Measurements from ENCODE around the gene ISG15.
"Not testable (repeated sequence)": the region's sequence is repeated elsewhere in the genome, so short reads cannot be mapped to it uniquely, and the experiment has no call there.

Gene ISG15

GRCh38 chr1:994546-994945 lies 18.8 kb upstream of the ISG15 start:
- not testable (repeated sequence) for DNase-seq (ENCODE audit: low read depth in 3 of 3, low spot score in 1 of 3)

DNA sequence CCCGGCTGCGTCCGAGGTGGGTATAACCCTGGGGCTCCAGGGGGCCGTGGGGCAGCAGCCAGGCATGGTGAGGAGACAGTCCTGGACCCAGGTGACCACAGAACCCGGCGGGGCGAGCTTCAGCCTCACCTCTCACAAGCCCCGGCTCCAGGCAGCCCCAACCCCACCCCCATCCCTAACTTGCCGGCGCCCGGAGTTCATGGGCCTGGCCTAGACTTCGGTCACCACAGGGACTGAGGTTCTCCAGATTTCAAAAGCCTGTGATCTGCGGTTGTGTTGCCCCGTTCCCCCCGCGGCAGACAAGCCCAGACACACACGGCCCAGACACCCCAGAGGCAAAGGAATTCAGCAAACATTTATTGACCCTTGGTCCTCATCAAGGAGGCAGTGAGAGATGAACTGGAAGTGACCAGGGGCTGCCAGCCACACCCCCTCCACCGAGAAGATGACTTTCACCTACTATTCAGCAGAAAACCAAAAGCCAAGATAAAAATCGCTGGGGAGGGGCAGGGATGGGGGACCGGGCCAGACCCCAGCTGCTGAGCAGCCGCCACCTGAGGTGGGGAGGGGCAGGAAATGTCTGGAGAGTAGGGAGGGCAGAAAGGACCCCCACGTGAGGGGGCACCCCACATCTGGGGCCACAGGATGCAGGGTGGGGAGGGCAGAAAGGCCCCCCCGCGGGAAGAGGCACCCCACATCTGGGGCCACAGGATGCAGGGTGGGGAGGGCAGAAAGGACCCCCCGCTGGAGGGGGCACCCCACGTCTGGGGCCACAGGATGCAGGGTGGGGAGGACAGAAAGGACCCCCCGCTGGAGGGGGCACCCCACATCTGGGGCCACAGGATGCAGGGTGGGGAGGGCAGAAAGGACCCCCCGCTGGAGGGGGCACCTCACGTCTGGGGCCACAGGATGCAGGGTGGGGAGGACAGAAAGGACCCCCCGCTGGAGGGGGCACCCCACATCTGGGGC lies 17.3 kb upstream of the ISG15 start:
- DNase-seq (ENCODE audit: low read depth in 3 of 3, low spot score in 1 of 3) = no peak

- no peak for DNase-seq (ENCODE audit: low read depth in 3 of 3, low spot score in 1 of 3)
Measured at GRCh38 chr1:996851-997712, 16.2 kb upstream of the ISG15 start.

GRCh38 chr1:997713-997992 lies 15.6 kb upstream of the ISG15 start:
- DNase-seq (ENCODE audit: low read depth in 3 of 3, low spot score in 1 of 3) = no peak

GRCh38 chr1:997993-998744 lies 15.1 kb upstream of the ISG15 start:
- no peak for DNase-seq (ENCODE audit: low read depth in 3 of 3, low spot score in 1 of 3)

DNA sequence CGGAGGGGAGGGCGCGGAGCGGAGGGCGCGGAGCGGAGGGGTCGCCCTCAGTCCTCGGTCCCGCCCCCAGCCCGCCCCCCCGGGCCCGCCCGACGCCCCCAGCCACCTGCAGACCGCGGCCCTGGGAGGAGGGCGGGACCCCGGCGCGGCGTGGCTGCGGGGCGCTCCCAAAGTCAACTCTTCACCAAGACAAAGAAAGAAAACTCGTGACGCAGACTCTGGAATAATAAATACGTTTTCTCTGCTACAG lies 14.6 kb upstream of the ISG15 start:
- no peak for DNase-seq (ENCODE audit: low read depth in 3 of 3, low spot score in 1 of 3)

GRCh38 chr1:998995-999724 lies 14.1 kb upstream of the ISG15 start:
- no peak for DNase-seq (ENCODE audit: low read depth in 3 of 3, low spot score in 1 of 3)

DNA sequence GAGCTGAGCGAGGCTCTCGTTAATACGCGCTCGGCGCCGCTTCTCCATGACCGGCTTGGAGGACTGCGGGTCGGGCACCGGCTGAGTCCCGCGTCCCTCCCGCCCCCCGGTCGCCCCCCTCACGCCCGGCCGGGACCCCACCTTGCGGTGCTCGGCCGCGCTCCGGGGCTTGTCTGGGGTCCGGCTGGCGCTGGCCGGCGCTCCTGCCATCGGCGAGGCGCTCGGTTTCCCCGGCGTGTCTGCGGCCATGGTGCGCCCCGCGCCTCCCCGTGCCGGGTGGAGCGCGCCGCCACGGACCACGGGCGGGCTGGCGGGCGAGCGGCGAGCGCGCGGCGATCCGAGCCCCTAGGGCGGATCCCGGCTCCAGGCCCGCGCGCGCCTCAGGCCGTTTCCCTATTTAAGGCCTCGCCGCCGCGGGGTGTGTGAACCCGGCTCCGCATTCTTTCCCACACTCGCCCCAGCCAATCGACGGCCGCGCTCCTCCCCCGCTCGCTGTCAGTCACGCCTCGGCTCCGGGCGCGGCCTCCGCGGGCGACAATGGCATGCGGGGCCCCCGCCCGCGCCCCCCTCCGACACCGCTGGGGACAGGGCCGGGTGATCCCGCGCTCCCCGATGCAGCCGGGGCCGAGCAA lies 13.5 kb upstream of the ISG15 start, which contains the start of gene HES4:
HES4 (minus strand) TSS at position 373 of the 632 bp plus-strand sequence; CDS start at position 249, 124 bp downstream.
- DNase-seq (ENCODE audit: low read depth in 3 of 3, low spot score in 1 of 3) = peak in 1 of 3 donors; percentile 52

GRCh38 chr1:1000357-1001056 lies 12.8 kb upstream of the ISG15 start:
- DNase-seq (ENCODE audit: low read depth in 3 of 3, low spot score in 1 of 3) = peak in 1 of 3 donors; percentile 58

GRCh38 chr1:1001057-1001783 lies 12.1 kb upstream of the ISG15 start:
- DNase-seq (ENCODE audit: low read depth in 3 of 3, low spot score in 1 of 3) = no peak

DNA sequence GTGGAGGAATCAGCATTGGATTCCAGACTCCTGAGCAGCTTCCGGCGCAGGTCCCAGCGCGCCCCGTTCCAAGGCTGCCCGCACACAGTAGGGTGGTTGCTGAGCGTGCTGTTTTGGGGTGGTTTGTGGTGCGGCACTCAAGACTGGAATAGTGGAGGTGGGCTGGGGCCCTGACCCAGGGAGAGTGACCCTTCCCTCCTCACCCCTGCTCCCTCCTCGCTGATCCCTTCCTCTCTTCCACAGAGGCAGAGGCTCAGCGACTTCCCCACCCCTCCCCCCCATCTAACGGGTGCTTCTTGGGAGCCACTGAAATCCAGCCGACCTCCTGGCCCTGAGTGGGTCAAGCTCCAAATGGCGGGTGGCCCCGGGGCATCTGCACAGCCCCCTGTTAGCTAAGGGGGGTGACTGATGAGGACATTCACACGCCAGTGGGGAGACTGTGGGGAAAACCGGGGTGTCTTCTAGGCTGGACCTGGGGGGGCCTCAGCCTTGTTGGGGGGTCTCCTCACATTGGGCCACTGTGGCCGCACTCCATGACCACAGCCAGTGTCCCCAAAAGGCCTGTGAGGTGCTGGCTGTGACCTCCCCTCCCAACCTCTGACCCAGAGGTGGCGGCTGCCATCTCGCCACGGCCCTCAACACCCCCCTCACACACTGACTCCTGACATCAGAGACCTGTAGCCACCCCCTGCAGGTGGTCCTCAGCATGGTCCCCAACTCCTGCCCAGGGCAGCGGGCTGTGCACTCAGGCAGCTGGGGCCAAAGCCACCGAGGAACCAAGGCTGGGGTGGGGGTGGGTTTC lies 9.5 kb upstream of the ISG15 start:
- no peak for DNase-seq (ENCODE audit: low read depth in 3 of 3, low spot score in 1 of 3)

DNA sequence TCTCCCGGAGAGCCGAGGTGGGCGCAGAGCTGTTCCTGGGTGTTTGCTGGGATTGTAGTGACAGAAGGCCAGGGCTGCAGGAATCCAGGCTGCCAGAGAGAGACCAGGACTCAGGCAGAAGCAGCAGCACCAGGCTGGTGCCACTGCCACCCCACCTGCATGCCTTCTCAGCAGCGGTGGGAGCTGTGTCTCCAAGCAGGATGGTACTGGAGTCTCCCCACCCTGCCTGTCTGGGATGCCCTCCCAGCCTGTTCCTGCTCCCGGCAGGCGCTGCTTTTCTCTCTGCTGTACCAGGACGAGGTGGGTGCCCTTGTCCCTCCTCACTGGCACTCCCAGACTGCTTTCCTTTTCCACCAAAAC lies 8.9 kb upstream of the ISG15 start:
- no peak for DNase-seq (ENCODE audit: low read depth in 3 of 3, low spot score in 1 of 3)

- no peak for DNase-seq (ENCODE audit: low read depth in 3 of 3, low spot score in 1 of 3)
Measured at GRCh38 chr1:1004780-1005697, 8.3 kb upstream of the ISG15 start.

- DNase-seq (ENCODE audit: low read depth in 3 of 3, low spot score in 1 of 3) = no peak
Measured at GRCh38 chr1:1005774-1006304, 7.5 kb upstream of the ISG15 start.

GRCh38 chr1:1006305-1007159 lies 6.8 kb upstream of the ISG15 start:
- no peak for DNase-seq (ENCODE audit: low read depth in 3 of 3, low spot score in 1 of 3)

DNA sequence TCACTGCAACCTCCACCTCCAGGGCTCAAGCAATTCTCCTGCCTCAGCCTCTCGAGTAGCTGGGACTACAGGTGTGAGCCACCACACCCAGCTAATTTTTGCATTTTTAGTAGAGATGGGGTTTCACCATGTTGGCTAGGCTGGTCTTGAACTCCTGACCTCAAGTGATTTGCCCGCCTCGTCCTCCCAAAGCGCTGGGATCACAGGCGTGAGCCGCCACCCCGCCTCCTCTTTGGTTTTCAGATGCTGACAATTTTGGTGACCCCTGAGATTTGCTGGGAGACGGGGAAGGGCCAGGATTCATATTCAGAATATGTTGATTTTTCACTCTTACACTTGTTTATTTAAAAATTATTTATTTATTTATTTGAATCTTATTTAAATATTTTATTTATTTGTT lies 3.2 kb upstream of the ISG15 start:
- DNase-seq (ENCODE audit: low read depth in 3 of 3, low spot score in 1 of 3) = not testable (repeated sequence)
